Stimulated activated CD8-positive, alpha-beta memory T cell treated with anti-CD3 and anti-CD28 coated beads, Interleukin-12 subunit alpha, Interleukin-12 subunit beta, amount 100 ng/mL, for 1 hour (primary cell): ENCODE measurements around the gene SDCCAG8.
"Not testable (repeated sequence)": the region's sequence is repeated elsewhere in the genome, so short reads cannot be mapped to it uniquely, and the experiment has no call there.

ENCODE experiments used
- DNase-seq: peaks from one replicate; pipeline ENCODE4 v3.0.0-alpha.2; 2020; ENCODE audit warnings: low read depth

SDCCAG8 gene

DNA sequence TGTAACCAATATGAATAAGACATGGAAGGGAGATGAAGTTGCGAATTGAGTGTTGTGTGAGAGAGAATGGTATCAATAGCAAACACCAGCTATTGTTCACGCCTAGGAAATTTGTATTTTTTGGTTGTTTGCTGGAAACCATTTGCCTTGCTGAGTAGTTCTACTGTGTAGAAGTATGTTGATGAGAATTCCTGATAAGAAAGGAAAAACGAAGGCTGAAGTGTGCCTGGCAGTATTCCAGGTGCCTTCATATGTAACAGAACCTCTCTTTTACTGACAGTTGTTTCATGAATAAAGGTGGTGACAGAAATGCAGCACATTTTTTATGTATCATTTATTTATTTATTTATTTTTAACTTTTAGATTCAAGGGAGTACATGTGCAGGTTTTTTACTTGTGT, 79.5 kb downstream of the SDCCAG8 start:
- no peak for DNase-seq

DNA sequence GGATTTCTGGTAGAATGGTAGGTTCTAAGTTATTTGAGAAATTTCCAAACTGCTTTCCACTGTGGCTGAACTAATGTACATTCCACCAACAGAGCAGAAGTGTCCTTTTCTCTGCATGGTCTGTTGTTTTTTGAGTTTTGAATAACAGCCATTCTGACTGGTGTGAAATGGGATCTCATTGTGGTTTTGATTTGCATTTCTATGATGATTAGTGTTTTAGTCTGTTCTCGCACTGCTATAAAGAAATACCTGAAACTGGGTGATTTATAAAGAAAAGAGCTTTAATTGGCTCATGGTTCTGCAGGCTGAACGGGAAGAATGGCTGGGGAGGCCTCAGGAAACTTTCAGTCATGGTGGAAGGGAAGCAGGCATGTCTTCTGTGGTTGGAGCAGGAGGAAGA, 80.3 kb downstream of the SDCCAG8 start:
- no peak for DNase-seq

DNA sequence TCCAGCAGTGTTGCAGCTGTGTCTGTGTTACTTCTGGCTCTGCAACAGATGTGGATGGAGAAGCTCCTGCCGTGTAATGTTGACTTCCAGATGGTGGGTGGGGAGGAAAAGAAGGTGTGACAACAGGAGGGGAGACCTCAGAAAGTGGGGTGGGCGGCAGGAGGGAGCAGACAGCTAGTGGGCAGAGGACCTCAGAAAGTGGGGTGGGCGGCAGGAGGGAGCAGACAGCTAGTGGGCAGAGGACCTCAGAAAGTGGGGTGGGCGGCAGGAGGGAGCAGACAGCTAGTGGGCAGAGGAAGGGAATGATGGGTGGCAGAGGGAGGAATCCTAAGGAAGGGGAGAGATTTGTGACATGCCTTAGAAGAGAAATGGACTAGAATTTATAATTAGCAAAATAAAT, 83.0 kb downstream of the SDCCAG8 start:
- not testable (repeated sequence) for DNase-seq

DNA sequence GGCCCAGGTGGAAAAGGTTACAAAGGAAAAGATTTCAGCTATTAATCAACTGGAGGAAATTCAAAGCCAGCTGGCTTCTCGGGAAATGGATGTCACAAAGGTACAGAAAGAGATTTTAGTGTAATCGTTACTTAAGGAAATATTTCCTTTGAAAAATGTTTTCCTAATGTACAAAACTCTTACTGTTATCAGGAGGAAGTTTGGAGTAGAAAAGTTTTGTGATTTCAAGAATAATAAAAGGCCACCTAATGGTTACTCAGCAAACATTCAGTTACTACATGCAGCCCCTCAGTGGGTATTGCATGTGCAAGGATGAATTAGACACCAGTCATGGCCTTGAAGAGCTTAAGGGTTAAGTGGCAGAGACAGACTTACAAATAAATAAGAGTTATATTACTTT, 85.2 kb downstream of the SDCCAG8 start:
- DNase-seq, result no peak

DNA sequence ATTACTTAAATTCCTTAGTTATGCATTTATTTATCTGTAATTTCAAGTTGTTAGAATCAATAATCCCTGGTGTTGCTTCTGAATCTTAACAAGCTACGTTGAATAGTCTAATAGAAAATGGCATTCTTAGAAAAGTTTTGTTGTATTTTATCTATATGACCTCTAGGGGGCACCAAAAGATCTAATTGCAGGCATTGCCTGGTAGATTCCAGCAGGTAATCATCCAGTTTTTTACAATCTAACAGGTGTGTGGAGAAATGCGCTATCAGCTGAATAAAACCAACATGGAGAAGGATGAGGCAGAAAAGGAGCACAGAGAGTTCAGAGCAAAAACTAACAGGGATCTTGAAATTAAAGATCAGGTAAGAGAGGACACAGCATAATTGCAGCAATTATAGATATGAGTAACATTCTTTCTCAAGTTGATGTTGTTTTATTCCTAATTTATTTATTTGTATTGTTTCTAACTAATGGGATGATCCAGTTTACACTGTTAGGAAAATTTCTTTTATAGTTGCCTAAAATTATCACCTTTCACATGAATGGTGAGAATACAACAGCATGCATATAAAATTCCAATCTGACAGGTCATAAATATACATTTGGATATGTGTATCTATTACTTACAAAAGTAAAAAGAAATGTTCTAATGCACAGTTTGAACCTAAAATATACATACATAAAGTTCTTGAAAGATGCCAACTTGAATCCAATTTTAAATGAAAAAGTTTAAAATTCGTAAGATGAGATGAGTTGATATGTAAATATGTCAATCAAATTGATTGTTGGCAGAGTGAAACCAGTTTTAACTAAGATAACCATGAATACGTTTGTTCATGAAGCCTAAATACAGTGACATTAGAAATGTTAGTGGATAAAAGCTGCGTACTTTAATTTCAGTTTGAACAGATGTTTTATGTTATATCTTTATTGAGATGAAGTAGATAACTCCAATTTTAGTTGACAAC, 88.4 kb downstream of the SDCCAG8 start:
- DNase-seq, result no peak

DNA sequence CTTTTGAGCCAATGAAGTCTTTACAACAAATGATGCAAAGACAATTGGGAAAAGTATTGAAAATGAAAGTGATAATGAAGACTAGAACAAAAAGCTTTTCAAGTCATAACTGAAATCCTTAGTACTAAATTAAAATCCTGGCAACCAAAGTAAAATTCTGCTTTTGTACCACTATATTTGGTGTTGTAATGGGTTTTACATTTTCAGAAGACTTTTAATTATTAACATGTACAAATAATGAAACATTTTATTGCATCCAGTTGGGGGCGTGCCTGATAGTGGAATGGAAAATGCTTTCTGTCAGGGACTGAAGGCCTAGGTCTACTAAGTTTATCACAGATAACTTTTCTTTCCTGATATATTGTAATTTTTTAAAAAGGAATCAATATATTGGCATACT, 89.4 kb downstream of the SDCCAG8 start:
- DNase-seq, result no peak

DNA sequence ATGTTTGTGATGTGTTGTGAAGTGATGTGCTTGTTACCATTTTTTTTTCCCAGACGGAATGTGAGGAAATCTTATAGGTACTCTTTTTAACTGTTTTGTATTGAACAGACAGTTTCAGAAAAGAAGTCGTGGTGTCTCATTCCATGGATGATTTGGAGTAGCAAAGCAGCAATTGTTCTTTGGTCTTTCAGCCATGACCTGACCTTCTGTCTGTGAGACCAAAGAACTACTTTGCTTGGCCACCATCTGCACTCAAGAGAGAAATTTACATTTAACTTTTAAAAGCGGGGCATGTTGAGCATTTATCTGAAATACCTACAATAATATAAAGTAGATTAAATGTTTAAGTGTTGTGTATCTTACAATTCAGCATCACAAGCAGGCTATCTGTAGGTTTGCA, 90.2 kb downstream of the SDCCAG8 start:
- no peak for DNase-seq

DNA sequence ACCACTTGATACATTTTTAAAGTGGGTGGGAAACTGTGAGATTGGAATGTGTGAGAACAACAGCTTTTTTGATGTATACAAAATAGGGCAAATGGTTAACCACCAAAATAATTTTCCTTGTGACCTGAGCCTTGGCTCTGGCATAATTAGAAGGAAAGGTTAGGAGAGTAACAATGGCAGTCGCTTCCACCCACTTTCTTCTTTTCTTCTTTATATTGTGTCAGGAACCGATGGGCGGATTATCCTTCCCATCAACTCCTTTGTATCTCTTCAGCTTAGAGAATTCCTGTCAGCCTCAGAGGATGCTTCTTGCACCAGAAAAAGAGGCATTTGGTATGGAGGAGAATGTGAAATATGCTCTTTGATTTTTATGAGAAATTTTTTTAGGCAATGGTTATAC, 90.6 kb downstream of the SDCCAG8 start:
- DNase-seq, result no peak

DNA sequence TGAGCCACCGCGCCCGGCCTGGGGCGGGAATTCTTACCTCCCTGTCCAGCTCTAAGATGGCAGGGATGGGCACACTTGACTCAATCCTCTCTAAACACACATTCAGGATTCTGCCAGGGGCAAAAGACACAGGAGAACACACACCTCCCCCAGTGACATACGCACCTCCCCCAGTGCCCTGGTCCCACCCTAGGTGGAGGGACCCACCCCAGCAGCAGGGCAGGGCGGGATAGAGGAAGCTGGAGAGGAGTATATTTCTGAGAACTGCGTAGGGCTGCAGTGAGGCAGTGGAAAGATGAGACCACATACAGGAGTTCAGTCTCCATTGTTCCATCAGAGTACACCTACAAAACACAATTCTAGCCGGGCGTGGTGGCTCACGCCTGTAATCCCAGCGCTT, 92.5 kb downstream of the SDCCAG8 start:
- DNase-seq, result no peak

DNA sequence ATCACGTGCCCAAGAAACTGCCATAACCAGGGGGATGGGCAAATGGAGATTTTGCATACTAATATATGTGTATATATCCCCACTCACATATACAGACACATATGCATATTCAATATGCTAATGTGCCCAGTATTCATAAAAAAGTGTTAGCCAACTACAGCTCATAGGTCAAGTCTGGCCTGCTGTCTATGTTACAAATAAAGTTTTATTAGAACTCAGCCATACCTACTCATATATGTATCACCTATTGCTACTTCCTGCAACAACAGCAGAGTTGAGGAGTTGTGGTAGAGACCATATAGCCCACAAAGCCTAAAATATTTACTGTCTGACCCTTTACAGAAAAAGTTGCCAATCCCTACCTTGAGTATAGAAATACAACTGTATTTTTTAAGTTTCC, 93.3 kb downstream of the SDCCAG8 start:
- no peak for DNase-seq

DNA sequence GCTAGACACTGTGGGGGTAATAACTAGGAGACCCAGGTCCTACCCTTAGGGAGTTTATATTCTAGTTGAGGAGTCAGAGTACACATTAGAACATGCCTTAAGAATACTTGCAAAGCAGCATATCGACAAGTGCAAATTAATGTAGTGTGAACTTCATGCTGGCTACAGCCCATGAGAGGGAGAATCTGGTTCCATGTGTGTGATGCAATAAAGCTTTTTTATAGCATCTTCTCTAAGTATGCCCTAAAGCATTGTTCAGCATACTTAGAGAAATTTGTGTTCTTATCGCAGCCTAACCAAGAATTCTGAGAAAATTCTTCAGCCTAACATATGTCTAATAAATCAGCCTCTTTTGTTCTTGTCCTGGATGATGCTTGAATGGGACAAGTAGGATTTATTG, 95.5 kb downstream of the SDCCAG8 start:
- DNase-seq, result no peak

DNA sequence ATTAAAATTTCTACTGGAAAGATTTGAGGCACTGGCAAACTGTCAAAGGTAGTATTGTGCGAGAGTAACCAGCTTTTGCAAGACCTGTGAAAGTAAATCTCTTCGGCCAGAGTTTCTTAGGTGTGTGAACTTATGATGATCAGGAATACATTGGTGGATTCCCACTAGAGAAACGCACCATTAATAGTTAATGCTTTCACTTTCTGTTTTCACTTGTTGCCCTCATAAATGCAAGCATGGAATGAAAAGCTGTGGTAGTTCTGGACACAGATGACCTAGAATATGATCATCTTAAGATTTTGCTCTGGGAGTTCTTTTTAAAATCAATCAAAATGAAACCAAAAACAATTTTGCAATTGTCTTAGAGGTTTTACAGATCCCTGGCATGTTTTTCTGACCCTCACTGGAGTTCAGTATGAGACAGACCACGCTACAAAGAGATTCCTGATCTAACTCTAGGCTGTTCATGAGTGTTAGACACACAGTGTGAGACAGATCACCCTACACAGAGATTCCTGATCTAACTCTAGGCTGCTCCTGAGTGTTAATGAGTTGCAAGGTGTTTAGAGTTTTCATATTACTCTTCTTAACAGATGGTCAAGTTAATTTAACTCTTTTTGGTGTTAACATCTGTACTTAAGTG, 98.8 kb downstream of the SDCCAG8 start:
- DNase-seq, result no peak

DNA sequence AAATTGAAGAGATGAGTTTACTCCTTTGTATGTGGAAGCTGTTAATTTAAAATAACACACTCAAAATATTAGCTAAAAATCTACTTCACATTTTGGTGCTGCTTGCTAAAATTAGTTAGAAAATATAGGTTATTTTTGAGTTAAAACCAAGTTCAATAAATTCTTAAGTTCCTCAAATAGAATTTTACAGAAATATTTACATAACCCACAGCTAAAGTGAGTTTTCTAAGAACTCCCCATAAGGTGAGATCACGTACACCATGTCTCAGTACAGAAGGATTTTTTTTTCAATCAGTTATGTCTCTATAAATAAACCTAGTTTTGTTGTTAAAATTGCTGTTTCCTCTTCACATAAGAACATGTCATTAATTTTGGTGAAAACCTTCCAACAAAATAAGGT, 108.0 kb downstream of the SDCCAG8 start:
- DNase-seq, result no peak

DNA sequence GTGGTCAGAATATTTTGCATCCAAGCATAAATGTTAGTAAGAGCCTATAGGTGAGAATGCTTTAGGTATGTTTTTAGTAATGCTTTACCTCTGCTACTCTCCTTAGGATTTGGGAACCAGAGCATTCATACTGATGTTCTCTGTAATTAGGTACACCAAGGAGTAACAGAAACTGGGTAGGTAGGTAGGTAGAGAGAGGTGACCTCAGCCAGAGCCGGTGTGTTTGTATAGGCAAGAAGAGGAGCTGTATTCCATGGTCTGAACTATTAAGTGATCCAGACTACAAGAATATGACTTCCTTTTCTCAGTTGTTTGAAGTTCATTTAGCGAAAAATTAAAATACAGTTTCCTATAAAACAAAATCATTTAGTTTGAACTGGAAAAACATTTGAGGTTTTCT, 108.5 kb downstream of the SDCCAG8 start:
- no peak for DNase-seq

DNA sequence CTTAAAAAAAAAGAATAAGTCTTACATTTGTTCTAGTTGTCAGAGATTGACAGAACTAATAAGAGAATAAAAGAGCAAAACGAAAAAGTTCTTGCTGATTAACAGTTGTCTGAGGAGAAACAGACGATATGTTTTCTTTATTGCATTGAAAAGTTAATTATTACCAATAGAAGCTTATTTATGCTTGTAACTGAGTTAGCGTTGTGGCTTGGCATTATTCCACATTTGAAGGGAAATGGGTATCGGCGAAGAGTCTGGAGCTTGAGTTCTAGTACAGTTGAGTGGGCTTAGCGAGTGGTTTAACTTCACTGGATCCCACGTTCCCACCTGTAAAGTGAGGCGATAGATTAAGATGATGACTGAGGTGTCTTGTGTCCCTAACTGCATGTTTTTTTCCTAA, 109.0 kb downstream of the SDCCAG8 start:
- no peak for DNase-seq

DNA sequence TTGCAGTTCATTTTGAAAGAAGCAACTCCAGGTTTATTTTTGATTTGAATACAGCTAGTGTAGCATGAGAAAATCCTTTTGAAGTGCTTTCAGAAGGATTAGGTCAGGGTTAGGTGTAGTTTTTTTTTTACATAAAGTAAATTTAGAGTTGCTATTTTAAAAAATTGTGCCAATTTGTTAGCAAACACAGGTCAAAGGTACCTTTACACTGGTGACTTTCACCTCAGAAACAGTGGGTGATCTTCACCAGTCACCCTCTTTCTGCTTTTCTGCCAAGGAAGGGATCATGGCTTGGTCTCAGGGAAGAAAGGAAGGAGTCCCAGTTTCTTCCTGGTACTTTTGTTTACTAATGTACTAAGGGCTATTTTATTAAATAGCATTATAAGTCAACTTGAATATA, 111.5 kb downstream of the SDCCAG8 start:
- no peak for DNase-seq

DNA sequence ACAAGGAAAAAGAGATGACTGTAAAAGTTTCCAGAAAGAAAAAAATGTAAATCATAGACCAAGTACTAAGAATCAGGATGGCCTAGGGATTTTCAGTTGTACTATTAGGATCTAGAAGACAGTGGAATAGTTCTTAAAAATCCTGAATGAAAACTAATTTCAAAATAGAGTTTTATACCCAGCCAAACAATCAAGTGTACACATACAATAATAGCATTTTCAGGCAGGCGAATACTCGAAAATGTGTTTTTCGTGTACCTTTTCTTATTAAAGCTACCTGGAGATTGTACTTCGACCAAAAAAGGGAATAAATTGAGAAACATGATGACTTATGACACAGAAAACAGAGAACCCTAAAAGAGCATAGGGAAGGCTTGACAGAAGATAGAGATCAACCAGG, 118.6 kb downstream of the SDCCAG8 start:
- no peak for DNase-seq

DNA sequence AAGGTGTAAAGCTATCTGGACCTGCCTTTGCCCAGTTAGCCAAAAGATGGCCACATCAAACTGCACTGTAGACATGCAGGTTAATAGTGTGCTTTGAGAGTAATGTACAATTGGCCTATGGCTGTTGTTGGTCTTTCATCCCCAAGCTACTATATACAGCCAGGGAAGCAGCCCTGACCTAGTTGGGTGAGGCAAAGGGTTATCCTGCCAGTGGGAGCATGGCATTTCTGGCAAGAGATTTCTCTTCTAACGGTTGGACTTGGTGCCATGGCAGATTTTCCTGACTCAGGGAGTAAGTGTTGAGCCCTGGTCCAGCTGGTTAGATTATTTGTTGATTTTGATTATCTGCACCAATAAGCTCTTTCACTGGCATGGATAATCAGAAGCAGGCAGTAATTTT, 119.8 kb downstream of the SDCCAG8 start:
- no peak for DNase-seq

DNA sequence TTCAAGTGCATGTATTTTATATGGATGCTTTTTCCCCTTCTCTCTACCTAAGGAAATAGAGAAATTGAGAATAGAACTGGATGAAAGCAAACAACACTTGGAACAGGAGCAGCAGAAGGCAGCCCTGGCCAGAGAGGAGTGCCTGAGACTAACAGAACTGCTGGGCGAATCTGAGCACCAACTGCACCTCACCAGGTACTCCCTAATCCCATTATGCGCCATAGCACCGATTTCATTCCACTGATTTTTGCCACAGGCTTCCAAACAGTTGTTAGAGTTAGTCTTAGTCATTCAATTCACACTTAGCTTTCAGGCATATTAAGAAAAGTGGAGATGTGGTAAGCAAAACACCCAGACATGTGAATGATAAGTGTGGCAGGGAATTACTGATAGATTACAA, 122.8 kb downstream of the SDCCAG8 start:
- DNase-seq, result no peak

DNA sequence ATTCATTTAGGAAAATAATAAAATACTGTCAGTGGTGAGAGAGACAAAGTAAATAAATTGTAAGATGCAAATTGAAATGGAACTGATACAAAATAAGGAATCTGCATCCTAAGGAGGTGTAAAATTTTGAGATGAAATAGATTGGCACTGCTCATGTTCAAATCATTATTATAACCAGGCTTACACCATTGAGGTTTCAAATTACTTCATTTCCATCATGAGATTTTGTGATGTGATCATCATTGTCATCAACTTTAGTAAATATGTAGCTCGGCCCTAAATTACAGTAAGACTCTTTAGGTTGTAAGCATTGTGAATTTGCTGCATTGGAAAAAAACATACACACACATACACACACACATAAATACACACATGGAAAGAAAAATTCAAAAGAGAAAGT, 123.4 kb downstream of the SDCCAG8 start:
- no peak for DNase-seq

DNA sequence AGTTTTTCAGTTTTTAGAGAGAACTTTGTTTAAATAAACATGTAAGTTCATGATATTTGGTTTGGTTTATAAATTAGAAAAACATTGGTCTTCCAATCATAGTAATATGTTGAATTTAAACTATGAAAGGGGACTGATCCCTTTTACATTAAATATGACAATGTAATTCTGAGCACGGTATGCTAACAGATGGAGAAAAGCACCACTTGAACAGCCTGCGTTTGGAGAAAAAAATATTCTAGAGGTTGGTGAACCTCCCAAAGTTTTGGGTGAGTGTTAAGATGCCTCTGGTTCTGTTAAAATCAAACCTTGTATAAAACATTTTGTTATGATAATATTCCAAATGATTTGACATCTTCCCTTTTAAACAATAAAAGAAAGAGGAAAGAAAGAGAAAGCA, 123.9 kb downstream of the SDCCAG8 start:
- no peak for DNase-seq

DNA sequence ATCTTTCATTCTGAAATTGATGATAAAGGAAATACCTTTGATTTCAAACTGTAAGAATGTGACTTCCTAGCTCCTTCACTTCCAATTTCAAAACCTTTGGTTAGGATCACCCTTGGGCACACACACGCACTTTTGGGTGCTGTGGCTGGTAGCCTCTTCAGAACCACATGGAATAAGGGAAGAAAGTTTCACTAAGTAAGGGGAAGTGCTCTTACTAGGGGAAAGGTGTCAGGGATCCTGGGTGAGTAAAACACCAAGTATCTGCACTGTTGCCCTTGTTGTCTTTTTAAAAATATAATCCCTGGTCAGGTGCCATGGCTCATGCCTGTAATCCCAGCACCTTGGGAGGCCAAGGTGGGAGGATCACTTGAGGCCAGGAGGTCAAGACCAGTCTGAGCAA, 132.4 kb downstream of the SDCCAG8 start:
- no peak for DNase-seq

DNA sequence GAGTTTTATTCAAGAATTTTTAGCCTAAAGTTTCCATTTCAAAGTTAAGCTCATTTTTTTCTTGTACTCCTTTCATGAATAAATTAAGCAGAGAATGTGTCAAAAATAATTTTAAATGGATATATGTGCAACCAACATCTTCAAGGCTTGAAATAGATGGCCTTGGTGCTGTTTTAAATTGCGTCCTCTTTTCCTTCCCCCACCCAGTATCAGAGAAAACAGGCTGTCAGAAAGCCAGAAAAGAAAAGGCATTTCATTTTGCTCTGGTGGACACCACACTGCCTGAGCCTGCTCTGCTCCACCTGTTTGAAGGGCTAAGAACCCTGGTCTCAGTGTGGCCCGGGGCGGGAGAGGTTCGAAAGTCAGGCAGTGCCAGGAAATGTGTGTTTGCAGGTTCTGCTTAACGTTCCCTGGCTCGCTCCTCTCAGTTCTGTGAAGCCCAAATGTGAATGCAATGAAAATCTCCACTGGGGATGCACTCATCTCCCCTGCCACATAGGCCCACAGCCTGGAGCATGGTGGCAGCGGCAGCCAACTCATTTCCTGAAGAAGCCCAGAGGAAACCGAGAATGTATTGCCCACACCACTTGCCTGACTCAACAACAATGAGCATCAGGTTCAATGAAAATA, 134.4 kb downstream of the SDCCAG8 start:
- DNase-seq, result no peak
